Upper lobe of left lung (tissue), 6 donors: Measurements from ENCODE around the gene CNN2. TPM values are rescaled to one million over a fixed set of nuclear protein-coding genes. Genes with fewer than 3 reads are reported as not detected.

ENCODE experiments used
- ATAC-seq, 2 donors: fragments of 200-7000 bp; cut with Tn5 transposase; one replicate each; pipeline ENCODE4 v1.9.1; 2022; ENCODE audit warnings: mild to moderate bottlenecking in 2 of 2, moderate library complexity in 2 of 2; ENCODE audit not compliant: low FRiP score in 2 of 2
- DNase-seq, 2 donors: peaks; one replicate each; pipeline ENCODE4 v3.0.0-alpha.2; 2019 to 2020
- H3K27ac ChIP-seq, 4 donors: fragments of 200-600 bp; sonication (generic); one replicate each; pipeline ENCODE4 v1.5.1; 2016 to 2019
- H3K27me3 ChIP-seq, 4 donors: fragments of 200-600 bp; sonication (generic); one replicate each; pipeline ENCODE4 v1.5.1; 2017 to 2019
- H3K36me3 ChIP-seq, 4 donors: fragments of 200-600 bp; sonication (generic); one replicate each; pipeline ENCODE4 v1.5.1; 2016 to 2019
- H3K4me1 ChIP-seq, 4 donors: fragments of 200-600 bp; sonication (generic); one replicate each; pipeline ENCODE4 v1.5.1; 2018 to 2019
- H3K4me3 ChIP-seq, 4 donors: fragments of 200-600 bp; sonication (generic); one replicate each; pipeline ENCODE4 v1.5.1; 2017 to 2019; ENCODE audit warnings: mild to moderate bottlenecking in 2 of 4, moderate library complexity in 1 of 4
- H3K9me3 ChIP-seq, 4 donors: fragments of 200-600 bp; sonication (generic); one replicate each; pipeline ENCODE4 v1.5.1; 2018 to 2019
- EP300 ChIP-seq, 4 donors: sonication (generic); formaldehyde crosslinking; IDR thresholded peaks; one replicate each; pipeline ENCODE4 v1.5.1; 2017; ENCODE audit warnings: antibody characterized with exemption in 4 of 4, control low read depth in 2 of 4
- POLR2A ChIP-seq, 4 donors: fragments of 450-650 bp; IDR thresholded peaks; one replicate each; pipeline ENCODE4 v1.5.1; 2016 to 2017; ENCODE audit warnings: antibody characterized with exemption in 4 of 4, mild to moderate bottlenecking in 2 of 4
- POLR2AphosphoS5 ChIP-seq, 2 donors: sonication (generic); formaldehyde crosslinking; IDR thresholded peaks; one replicate each; pipeline ENCODE4 v1.5.1; 2017; ENCODE audit warnings: antibody characterized with exemption in 2 of 2
- WGBS, 2 donors: methylation state at CpG; one replicate each; pipeline ENCODE4 v1.1.5; 2017 to 2018; 5-methylcytosine and 5-hydroxymethylcytosine counted together
- total RNA-seq, 6 donors: library from RNA; depleted of rRNA in 4 of 6; stranded (reverse); fragments of >200 nt in 4 of 6; gene quantifications; one replicate each; pipeline versions ENCODE4 v1.1.0 to v1.2.1, GENCODE V29; 2016 to 2021
- TF ChIP-seq, protein P1 (sequence below), 6 experiments: fragments of 450-650 bp in 4 of 6; fragments of 200-600 bp in 2 of 6; sonication (generic) in 2 of 6; IDR thresholded peaks; one replicate each; pipeline ENCODE4 v1.5.1; 2016 to 2019; ENCODE audit warnings: antibody characterized with exemption in 6 of 6
- donor health status: DM: no; HTN: no; CAD: no; lungs with moderate emphysema.
- donor health status: DM: no; HTN: yes; CAD: no; lungs with severe emphysema.

Gene CNN2
- total RNA-seq, 6 donors from 2014 or later = 98.1 to 262 (median 164) TPM

GRCh38 chr19:982567-983170 is 43.7 kb upstream of the CNN2 start:
- Histone ChIP-seq H3K27ac (peak overlapping the region in 1 of 4 donors; percentile 24), H3K9me3 (no peaks in the 10 kb centered on the region)
- ATAC-seq = peak; percentile 75 to 91

DNA sequence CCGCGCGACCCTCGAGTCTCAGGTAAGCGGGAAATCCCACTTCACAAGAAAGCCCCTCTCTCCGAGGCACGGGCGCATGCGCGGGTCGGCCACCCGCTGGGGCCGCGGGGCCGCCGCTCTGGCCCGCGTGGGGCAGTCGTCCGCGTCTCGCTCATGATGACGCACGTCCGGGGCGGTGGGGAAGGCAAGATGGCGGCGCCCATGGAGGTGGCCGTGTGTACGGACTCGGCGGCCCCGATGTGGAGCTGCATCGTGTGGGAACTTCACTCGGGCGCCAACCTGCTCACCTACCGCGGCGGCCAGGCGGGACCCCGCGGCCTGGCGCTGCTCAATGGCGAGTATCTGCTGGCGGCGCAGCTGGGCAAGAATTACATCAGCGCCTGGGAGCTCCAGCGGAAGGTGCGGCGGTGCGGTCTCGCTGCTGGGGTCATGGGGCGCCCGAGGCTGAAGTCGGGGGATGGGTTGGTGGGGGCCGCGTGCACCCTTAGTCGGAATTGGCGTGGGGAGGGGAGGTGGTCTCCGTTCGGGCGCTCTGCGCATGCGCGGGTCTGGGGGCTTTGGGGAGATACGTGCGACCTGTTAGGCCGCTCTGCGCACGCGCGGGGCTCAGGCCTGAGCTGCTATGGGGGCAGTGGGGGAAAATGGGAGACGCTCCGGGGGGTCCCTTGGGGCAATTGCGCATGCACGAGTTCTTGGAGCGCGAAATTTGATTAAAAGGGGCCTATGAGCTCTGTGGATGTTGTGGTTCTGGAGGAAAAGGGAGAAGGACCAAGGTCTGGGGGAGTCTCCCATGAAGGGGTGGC is 42.0 kb upstream of the CNN2 start, which contains the start of gene WDR18:
Gene WDR18 (plus strand): TSS at position 181 of the 803 bp plus-strand sequence. CDS start 9 bp downstream, at position 190.
- WGBS, 2 donors = 1 to 6% methylated on average over 13 to 68 of the region's 78 CpGs
- TF ChIP-seq POLR2A (IDR thresholded peaks at IDR 0.05) = peak in 3 of 4 donors; percentile 53 to 83 (median 55)
- TF ChIP-seq, protein P1, sequence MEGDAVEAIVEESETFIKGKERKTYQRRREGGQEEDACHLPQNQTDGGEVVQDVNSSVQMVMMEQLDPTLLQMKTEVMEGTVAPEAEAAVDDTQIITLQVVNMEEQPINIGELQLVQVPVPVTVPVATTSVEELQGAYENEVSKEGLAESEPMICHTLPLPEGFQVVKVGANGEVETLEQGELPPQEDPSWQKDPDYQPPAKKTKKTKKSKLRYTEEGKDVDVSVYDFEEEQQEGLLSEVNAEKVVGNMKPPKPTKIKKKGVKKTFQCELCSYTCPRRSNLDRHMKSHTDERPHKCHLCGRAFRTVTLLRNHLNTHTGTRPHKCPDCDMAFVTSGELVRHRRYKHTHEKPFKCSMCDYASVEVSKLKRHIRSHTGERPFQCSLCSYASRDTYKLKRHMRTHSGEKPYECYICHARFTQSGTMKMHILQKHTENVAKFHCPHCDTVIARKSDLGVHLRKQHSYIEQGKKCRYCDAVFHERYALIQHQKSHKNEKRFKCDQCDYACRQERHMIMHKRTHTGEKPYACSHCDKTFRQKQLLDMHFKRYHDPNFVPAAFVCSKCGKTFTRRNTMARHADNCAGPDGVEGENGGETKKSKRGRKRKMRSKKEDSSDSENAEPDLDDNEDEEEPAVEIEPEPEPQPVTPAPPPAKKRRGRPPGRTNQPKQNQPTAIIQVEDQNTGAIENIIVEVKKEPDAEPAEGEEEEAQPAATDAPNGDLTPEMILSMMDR (IDR thresholded peaks at IDR 0.05) = peak; percentile 9 to 66 (median 46)
- peak in 1 of 4 donors; percentile 28 for TF ChIP-seq EP300 (IDR thresholded peaks at IDR 0.05)
- TF ChIP-seq POLR2AphosphoS5 (IDR thresholded peaks at IDR 0.05) = peak; percentile 81 to 84
- Histone ChIP-seq H3K4me3 (peak within 1 kb of the TSS; percentile 59 to 99 (median 83)), H3K36me3 (peaks cover 0 to 27% (median 15%) of the 10 kb centered on the region in 4 donors), H3K4me1 (peaks cover 26 to 42% (median 31%) of the 10 kb centered on the region in 4 donors), H3K9me3 (no peaks in the 10 kb centered on the region), H3K27ac (peak within 1 kb of the TSS; percentile 78 to 98 (median 86)), H3K27me3 (no peaks in the 10 kb centered on the region)
- peak; percentile 89 to 96 for ATAC-seq
- DNase-seq = peak; percentile 94 to 98

More at GRCh38 chr19:982567-983170, 43.7 kb upstream of the CNN2 start:
- H3K4me3 ChIP-seq = peak overlapping the region in 3 of 4 donors; percentile 22 to 49 (median 39)
- 1 to 3% methylated on average over 15 to 42 of the region's 46 CpGs for WGBS, 2 donors
- DNase-seq = peak; percentile 77 to 97
- no peaks in the 10 kb centered on the region for H3K27me3 ChIP-seq
- TF ChIP-seq, protein P1 (IDR thresholded peaks at IDR 0.05) = peak; percentile 97 to 100 (median 99)
- TF ChIP-seq EP300 (IDR thresholded peaks at IDR 0.05) (no peak), POLR2AphosphoS5 (IDR thresholded peaks at IDR 0.05) (no peak), POLR2A (IDR thresholded peaks at IDR 0.05) (no peak)
- peaks cover 26 to 42% (median 31%) of the 10 kb centered on the region in 4 donors for H3K4me1 ChIP-seq
- H3K36me3 ChIP-seq = peaks cover 0 to 17% (median 6%) of the 10 kb centered on the region in 4 donors

- H3K4me1 ChIP-seq = peaks cover 23 to 31% (median 27%) of the 10 kb centered on the region in 4 donors
- no peak overlapping the region for H3K4me3 ChIP-seq
- DNase-seq = peak in 1 of 2 donors; percentile 79
- ATAC-seq = no peak
- peaks cover 0 to 44% (median 27%) of the 10 kb centered on the region in 4 donors for H3K36me3 ChIP-seq
- H3K27me3 ChIP-seq = no peaks in the 10 kb centered on the region
- TF ChIP-seq EP300 (IDR thresholded peaks at IDR 0.05) (no peak), POLR2A (IDR thresholded peaks at IDR 0.05) (no peak), POLR2AphosphoS5 (IDR thresholded peaks at IDR 0.05) (no peak)
- TF ChIP-seq, protein P1 (IDR thresholded peaks at IDR 0.05) = no peak
- WGBS, 2 donors = 93 to 100% methylated on average over 1 to 14 of the region's 14 CpGs
- H3K27ac ChIP-seq = no peak overlapping the region
- no peaks in the 10 kb centered on the region for H3K9me3 ChIP-seq
These were observed 40.3 kb upstream of the CNN2 start for GRCh38 chr19:986083-986482.

- Histone ChIP-seq H3K4me3 (no peak overlapping the region), H3K36me3 (peaks cover 0 to 57% (median 35%) of the 10 kb centered on the region in 4 donors), H3K27me3 (no peaks in the 10 kb centered on the region), H3K27ac (no peak overlapping the region), H3K9me3 (no peaks in the 10 kb centered on the region), H3K4me1 (peaks cover 16 to 23% (median 19%) of the 10 kb centered on the region in 4 donors)
- WGBS, 2 donors = 71 to 89% methylated on average over 14 of the region's 14 CpGs
- DNase-seq (no peak), ATAC-seq (no peak)
- TF ChIP-seq POLR2AphosphoS5 (IDR thresholded peaks at IDR 0.05) = no peak
- TF ChIP-seq, protein P1 (IDR thresholded peaks at IDR 0.05) = no peak
- TF ChIP-seq EP300 (IDR thresholded peaks at IDR 0.05) = no peak
- no peak for TF ChIP-seq POLR2A (IDR thresholded peaks at IDR 0.05)
These were observed 38.3 kb upstream of the CNN2 start for GRCh38 chr19:988081-988480.
